Activated effector memory CD4-positive, alpha-beta T cell treated with anti-CD3 and anti-CD28 coated beads, Interleukin-2, amount 50 U/mL, for 16 hours (primary cell): Measurements from ENCODE around the gene TTC39A.
A peak's percentile ranks its signal among the peaks of the same experiment; 100 is the strongest.

Experiments used
- DNase-seq: peaks from one replicate; pipeline ENCODE4 v3.0.0-alpha.2; 2020

TTC39A gene

DNA sequence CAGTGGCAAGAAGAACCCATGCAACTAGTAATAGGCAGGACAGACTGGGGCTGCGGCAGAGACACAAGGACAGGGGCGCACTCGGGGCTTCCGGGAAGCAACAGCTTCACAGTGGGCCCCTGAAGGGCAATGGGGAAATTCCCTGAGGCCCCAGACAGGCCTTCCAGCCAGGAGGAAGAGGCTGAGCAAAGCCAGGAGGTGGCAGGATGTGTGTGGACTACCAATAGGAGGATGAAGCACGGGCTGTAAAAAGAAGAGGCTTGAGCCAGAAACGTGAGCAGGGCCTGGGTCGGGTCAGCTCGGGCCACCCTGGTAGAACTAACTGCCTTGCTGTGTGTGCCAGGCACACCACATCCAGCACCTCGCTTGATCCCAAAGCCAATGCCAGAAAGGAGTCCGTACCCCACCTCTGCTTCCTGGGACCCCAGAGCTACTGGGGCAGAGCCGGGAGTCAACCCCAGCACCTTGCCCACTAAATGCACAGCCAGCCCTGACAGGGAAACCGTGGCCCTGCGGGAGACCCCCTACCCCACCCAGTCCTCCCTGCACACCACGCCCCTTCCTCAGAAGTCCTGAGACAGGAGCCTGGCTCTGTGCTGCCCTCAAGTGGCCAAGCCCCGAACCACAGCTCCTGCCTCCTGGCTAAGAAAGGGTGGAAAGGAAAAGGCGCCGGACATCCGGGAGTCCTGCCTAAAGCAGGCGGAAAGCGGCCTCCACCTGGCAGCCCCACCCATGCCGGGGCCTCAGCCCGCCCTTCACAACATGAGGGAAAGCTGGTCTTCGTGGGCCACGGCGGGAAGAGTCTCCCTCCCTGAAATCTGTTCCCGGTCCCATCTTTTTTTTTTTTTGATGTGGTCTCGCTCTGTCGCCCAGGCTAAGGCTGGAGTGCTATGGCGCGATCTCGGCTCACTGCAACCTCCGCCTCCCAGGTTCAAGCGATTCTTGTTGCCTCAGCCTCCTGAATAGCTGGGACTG, 33.7 kb downstream of the TTC39A start:
- peak; percentile 89 for DNase-seq

GRCh38 chr1:51295926-51296325, 34.4 kb downstream of the TTC39A start:
- DNase-seq: peak; percentile 60

DNA sequence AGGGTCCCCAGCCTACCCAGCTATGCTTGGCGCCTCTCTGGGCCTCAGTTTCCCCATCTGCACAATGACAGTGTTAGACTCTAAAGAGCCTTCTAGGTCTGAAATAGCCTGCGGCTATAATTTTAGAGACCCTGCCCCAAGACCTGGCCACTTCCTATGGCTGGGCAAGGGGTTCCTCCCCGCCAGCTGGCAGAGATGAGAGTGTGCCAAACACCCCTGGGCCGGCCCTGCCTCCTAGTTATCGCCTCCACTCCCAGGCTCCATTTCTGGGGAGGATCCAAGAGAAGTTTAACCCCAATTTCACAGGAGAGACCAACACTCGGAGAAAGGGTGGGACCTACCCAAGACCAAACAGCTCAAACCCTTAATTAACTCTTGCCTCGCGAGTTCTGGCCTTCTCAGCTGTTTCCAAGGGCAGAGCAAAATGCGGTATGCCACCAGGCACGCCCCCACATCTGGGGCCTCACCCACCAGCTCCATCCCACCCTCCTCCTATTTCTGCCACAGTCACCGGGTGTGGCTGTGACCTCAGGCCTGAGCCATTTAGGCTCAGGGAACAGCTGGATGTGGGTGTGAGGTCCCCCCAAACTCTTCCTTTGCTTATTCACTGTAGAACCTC, 35.7 kb downstream of the TTC39A start:
- DNase-seq: peak; percentile 16

- peak; percentile 41 for DNase-seq
Observed at GRCh38 chr1:51293898-51294515, 36.4 kb downstream of the TTC39A start.

- no peak for DNase-seq
Observed at GRCh38 chr1:51290489-51290847, 39.9 kb downstream of the TTC39A start.

DNA sequence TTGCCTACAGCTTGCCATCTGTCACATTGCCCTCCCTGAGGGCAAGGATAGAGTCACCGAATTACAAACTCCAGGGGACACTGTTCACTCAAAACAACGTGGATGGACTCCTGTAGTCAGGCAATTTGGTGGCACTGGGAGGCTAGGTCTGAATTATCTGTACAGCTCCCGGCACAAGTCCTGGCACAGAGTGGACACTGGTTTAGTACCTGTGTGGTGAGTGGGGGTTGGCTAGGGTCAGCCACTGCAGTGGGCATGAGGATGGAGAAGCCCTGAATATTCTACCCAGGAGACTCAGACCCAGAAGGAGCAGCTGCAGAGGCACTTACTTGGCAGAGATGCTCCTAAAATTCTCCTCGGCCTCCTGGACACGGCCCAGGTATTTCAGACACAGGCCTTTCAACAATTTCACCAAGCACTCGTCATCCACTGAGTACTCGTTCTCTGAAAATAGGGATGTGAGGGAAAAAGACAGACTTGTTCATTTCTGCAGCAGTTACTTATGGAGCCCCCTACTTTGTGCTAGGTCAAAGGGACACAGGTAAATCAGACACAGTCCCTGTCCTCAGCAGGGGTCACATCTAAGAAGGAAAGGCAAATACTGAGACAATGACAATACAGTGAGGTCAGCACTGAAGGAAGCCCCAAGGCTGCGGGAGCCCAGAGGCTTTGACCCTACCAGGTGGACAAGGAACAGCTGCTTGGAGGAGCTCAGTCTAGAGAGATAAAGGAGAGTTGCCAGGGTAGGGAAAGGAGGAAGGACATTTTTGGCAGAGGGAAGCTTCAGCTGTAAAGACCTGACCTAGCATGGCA, 40.5 kb downstream of the TTC39A start:
- DNase-seq: no peak

DNA sequence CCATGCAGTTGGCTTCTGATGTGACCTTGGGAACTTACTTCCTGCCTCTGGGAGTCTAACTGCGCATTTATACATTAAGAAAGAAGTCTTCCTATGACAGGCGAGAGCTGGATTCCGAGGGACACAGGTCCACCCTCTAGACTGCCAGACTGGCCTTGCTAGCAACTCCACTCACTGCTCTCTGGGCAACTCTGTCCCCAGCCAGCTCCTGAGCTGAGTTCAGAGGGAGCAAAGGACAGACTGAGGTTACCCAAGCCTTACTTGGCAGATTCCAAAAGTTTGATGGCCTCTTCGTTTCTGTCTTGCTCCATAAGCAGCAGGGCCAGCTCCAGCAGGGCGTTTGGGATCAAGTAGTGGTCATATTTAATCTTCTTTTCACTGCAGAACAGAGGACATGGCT, 41.8 kb downstream of the TTC39A start:
- no peak for DNase-seq

DNA sequence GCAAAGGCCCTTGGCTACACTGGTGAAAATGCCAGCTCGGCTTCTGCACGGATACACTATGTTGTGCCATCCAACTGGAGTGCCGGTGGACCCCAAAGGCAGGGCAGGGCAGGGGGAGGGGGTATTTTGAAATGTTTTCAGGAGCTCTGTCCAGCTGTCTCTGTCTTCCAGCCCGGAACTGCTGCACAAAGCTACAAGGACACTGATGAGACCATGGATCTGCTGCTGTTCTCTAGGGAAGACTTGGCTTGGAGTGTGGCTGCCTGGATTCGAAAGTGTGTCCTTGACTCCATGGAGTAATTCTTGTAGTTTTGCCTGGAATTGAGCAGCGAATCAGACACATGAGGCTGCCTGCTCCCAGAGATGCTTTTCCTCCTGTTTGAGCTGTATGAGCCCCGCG, 42.4 kb downstream of the TTC39A start:
- no peak for DNase-seq

- DNase-seq: no peak
Observed at GRCh38 chr1:51285055-51285454, 45.3 kb downstream of the TTC39A start.

DNA sequence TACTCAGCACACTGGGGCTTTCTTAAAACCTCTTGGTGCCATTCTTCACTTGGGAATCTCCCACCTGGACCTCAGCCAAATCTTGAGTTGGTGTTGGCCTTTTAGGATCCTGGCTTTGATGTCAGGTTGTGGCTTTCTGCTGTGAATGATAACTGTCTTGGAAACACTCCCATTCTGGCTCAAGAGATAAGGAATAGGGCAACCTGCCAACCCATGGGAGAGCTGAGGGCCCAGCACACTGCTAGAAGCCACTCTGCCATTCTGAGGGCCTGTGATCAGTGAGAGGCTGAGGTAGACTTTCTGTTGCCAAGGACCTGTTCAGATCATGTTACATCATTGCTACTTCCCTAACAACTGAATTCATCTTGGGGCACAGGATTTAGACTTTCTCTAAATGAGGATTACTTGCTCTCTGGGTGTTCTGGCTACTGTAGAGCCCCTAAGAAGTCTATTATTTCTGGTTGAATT, 45.8 kb downstream of the TTC39A start:
- DNase-seq: no peak

GRCh38 chr1:51283979-51284378, 46.4 kb downstream of the TTC39A start:
- no peak for DNase-seq

DNA sequence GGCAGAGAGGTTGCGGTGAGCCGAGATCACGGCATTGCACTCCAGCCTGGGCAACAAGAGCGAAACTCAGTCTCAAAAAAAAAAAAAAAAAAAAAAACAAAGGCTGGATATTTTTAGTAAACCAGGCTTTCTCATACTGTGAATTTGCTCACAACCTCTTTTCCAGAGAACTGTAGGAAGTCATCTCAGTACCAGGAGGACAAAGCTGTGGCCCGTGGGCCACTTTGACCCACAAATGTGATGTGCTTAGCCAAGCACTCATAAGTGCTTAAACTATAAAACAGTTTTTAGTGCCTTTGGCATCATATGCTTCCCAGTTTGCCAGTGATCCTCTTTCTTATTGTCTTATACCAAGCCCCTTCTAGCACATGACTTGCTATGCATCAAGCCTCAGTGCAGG, 47.8 kb downstream of the TTC39A start:
- no peak for DNase-seq

- DNase-seq: no peak
Observed at GRCh38 chr1:51281807-51282206, 48.6 kb downstream of the TTC39A start.

GRCh38 chr1:51280321-51280978, 49.9 kb downstream of the TTC39A start:
- no peak for DNase-seq

GRCh38 chr1:51276286-51276685, 54.1 kb downstream of the TTC39A start:
- no peak for DNase-seq

GRCh38 chr1:51274676-51275075, 55.7 kb downstream of the TTC39A start:
- no peak for DNase-seq

DNA sequence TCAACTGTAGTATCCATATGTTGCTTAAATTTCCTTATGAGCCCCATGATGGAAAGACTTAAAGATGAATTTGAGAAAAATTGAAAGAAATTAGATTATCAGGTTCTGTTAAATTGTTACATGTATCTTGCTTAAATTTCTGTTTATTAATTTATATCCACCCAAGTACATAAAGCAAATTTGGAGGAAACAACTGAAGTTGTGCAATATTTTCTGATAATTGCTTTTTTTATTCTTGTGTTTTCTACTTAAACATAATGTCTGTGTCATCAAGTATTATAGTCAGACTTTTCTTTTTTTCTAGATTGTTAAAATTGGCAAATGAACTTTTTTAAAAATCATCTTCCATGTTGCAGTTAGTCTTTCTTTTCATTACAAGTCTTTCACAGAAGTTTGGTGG, 57.4 kb downstream of the TTC39A start:
- no peak for DNase-seq

DNA sequence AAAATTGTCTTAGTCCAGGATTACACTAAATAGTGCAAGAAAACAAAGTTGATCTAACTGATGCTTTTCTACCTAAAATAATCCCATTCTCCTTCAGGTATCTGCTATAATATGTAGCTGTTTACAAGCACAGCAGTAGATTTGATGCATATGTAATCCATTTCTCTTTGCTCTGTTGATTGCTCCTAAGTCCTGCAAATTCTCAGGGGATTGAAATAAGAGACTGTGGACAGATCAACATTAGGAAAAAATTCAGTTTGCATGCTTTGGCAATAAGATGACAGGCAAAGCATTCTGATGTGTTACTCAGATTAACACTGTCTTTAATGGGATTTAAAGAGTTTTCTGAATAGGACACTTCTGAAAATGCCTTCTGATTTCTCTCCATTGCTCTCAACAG, 59.6 kb downstream of the TTC39A start:
- DNase-seq: no peak

- no peak for DNase-seq
Observed at GRCh38 chr1:51268634-51269033, 61.7 kb downstream of the TTC39A start.

- DNase-seq: no peak
Observed at GRCh38 chr1:51266791-51267190, 63.6 kb downstream of the TTC39A start.

DNA sequence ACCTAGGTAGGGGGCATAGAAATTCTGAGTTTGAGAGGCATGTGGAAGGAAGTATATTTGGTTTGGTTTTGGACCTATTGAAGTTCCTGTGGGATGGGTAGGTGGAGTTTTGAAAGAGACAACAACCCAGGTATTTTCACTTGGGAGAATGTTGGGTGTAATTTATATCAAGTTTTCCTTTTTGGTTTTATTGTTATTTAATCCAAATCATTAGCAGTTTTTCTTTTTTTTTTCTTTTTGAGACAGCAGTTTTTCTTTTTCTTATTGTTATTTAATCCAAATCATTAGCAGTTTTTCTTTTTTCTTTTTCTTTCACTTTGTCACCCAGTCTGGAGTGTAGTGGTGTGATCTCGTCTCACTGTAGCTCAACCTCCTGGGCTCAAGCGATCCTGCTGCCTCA, 64.2 kb downstream of the TTC39A start:
- DNase-seq: no peak

DNA sequence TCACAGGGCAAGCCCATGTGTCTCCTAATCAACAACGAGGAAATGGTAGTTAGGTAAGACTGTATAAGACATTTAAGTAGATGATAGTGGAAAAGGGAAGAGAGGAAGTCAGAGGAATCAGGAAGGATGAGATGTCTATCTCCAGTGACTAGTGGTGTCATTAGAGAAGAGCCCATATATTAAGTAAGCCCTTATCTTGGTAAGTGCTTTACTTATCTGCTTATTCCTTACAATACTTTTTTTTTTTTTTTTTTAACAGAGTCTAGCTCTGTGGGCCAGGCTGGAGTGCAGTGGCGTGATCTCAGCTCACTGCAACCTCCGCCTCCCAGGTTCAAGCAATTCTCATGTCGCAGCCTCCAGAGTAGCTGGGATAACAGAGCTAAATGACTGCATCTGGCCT, 64.7 kb downstream of the TTC39A start:
- no peak for DNase-seq
